Cardiac ventricle fibroblast (primary cell): ENCODE data around the gene ZRANB1. TPM values are rescaled to one million over a fixed set of nuclear protein-coding genes. Genes with fewer than 3 reads are reported as not detected.

ENCODE experiments used
- total RNA-seq: library from RNA; depleted of rRNA; stranded (reverse); fragments of >200 nt; gene quantifications from 2 replicates; pipeline ENCODE4 v1.2.3, GENCODE V29; 2015

ZRANB1 gene
- total RNA-seq, result 12.6 and 17.0 TPM in 2 replicates

DNA sequence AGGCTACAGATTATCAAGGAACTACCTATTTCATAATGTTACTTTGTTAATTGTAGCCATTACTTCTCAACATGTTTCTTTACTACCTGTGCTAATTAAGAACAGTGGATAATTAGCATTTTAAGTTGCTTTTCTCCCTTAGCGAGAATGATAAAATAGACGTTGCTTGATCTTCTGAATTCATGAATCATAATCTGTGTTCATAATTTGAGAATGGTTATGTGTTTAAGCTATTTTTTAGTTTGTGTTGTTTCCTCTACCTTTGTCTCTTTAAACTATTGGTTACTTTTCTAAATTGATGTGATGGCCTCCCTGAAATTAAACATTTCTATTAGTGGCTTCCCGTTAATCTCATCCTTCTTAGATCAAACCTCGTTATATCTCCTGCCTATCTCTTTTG is at the start of gene ZRANB1:
ZRANB1 (plus strand) TSS at position 301 of the 400 bp plus-strand sequence. CDS start 371 bp downstream, outside the sequence.

Other genes with a start within 250 kb of the ZRANB1 start
- 13.3 and 13.9 TPM in 2 replicates for gene FAM53B, start 197.7 kb upstream of the ZRANB1 start, total RNA-seq
- gene EEF1AKMT2, start 150.2 kb upstream of the ZRANB1 start, total RNA-seq, result 12.7 and 15.9 TPM in 2 replicates
- gene ABRAXAS2, start 140.3 kb upstream of the ZRANB1 start, total RNA-seq, result 10.1 and 10.6 TPM in 2 replicates
- gene CTBP2, start 218.4 kb downstream of the ZRANB1 start, total RNA-seq, result 26.3 and 32.0 TPM in 2 replicates